Ectodermal cell (in vitro differentiated cells): Measurements from ENCODE around the gene MTHFS.
"Not testable (repeated sequence)": the region's sequence is repeated elsewhere in the genome, so short reads cannot be mapped to it uniquely, and the experiment has no call there.

Source experiments
- H3K27ac ChIP-seq: 2 replicates; pipeline ENCODE4 v1.7.0; 2013; ENCODE audit warnings: mild to moderate bottlenecking, low read depth, low read length; ENCODE audit not compliant: insufficient read depth, poor library complexity, severe bottlenecking
- H3K27me3 ChIP-seq: 2 replicates; pipeline ENCODE4 v1.7.0; 2013; ENCODE audit warnings: mild to moderate bottlenecking, low read length; ENCODE audit not compliant: insufficient read depth, control insufficient read depth, poor library complexity, severe bottlenecking
- H3K36me3 ChIP-seq: one replicate; pipeline ENCODE4 v1.7.0; 2013; ENCODE audit warnings: low read length; ENCODE audit not compliant: control insufficient read depth, insufficient read depth
- H3K4me1 ChIP-seq: one replicate; pipeline ENCODE4 v1.7.0; 2013; ENCODE audit warnings: low read length; ENCODE audit not compliant: control insufficient read depth, insufficient read depth
- H3K4me3 ChIP-seq: 2 replicates; pipeline ENCODE4 v1.7.0; 2013; ENCODE audit warnings: low read depth, low read length, control low read depth; ENCODE audit not compliant: insufficient read depth
- H3K9me3 ChIP-seq: 2 replicates; pipeline ENCODE4 v1.7.0; 2013; ENCODE audit warnings: mild to moderate bottlenecking, low read length, moderate library complexity; ENCODE audit not compliant: control insufficient read depth
- WGBS, 2 experiments: methylation state at CpG; one replicate each; pipeline ENCODE4 v1.1.7; 2013; ENCODE audit warnings: missing lambda C conversion rate in 2 of 2; 5-methylcytosine and 5-hydroxymethylcytosine counted together

The MTHFS gene

GRCh38 chr15:79898786-79899185 lies 2.0 kb upstream of the MTHFS start:
- not testable (repeated sequence) for H3K9me3 ChIP-seq, H3K4me3 ChIP-seq, H3K27ac ChIP-seq, H3K4me1 ChIP-seq, H3K27me3 ChIP-seq, H3K36me3 ChIP-seq
- WGBS, 2 experiments = 95% methylated on average over 3 of the region's 3 CpGs

GRCh38 chr15:79898369-79898768 lies 1.6 kb upstream of the MTHFS start:
- Histone ChIP-seq H3K4me3 (no peak overlapping the region), H3K4me1 (peaks cover 5% of the 10 kb centered on the region), H3K27ac (no peak overlapping the region), H3K27me3 (no peaks in the 10 kb centered on the region), H3K36me3 (no peaks in the 10 kb centered on the region), H3K9me3 (no peaks in the 10 kb centered on the region)
- 94 to 97% methylated on average over 4 of the region's 4 CpGs for WGBS, 2 experiments

GRCh38 chr15:79897701-79898113 lies 893 bp upstream of the MTHFS start:
- 89 to 93% methylated on average over 6 of the region's 6 CpGs for WGBS, 2 experiments
- H3K27ac ChIP-seq = no peak overlapping the region

GRCh38 chr15:79897380-79897678 lies 515 bp upstream of the MTHFS start:
- no peaks in the 10 kb centered on the region for H3K27me3 ChIP-seq
- H3K36me3 ChIP-seq = no peaks in the 10 kb centered on the region
- H3K9me3 ChIP-seq = no peaks in the 10 kb centered on the region
- peaks cover 5% of the 10 kb centered on the region for H3K4me1 ChIP-seq
- peak overlapping the region; percentile 82 for H3K27ac ChIP-seq
- WGBS, 2 experiments = 46 to 49% methylated on average over 8 of the region's 8 CpGs
- peak overlapping the region; percentile 73 for H3K4me3 ChIP-seq

More at GRCh38 chr15:79897701-79898113, 893 bp upstream of the MTHFS start:
- peaks cover 5% of the 10 kb centered on the region for H3K4me1 ChIP-seq
- H3K4me3 ChIP-seq = peak overlapping the region; percentile 73
- H3K9me3 ChIP-seq = no peaks in the 10 kb centered on the region
- no peaks in the 10 kb centered on the region for H3K27me3 ChIP-seq
- no peaks in the 10 kb centered on the region for H3K36me3 ChIP-seq

- Histone ChIP-seq H3K36me3 (no peaks in the 10 kb centered on the region), H3K27me3 (no peaks in the 10 kb centered on the region), H3K27ac (peak overlapping the region; percentile 82), H3K4me3 (peak overlapping the region; percentile 73), H3K9me3 (no peaks in the 10 kb centered on the region), H3K4me1 (peaks cover 5% of the 10 kb centered on the region)
- 16% methylated on average over 10 of the region's 10 CpGs for WGBS, 2 experiments
These were observed 632 bp downstream of the MTHFS start for GRCh38 chr15:79896131-79896633.

- Histone ChIP-seq H3K4me3 (no peak overlapping the region), H3K4me1 (no peaks in the 10 kb centered on the region), H3K27ac (no peak overlapping the region), H3K36me3 (no peaks in the 10 kb centered on the region), H3K9me3 (no peaks in the 10 kb centered on the region), H3K27me3 (no peaks in the 10 kb centered on the region)
- 96% methylated on average over 9 of the region's 10 CpGs for WGBS, 2 experiments
These were observed 9.5 kb downstream of the MTHFS start for GRCh38 chr15:79887054-79887930.

- Histone ChIP-seq H3K27me3 (no peaks in the 10 kb centered on the region), H3K4me3 (no peak overlapping the region), H3K36me3 (no peaks in the 10 kb centered on the region), H3K4me1 (no peaks in the 10 kb centered on the region), H3K9me3 (no peaks in the 10 kb centered on the region), H3K27ac (no peak overlapping the region)
- WGBS, 2 experiments = 96 to 100% methylated on average over 1 to 3 of the region's 3 CpGs
These were observed 10.7 kb downstream of the MTHFS start for GRCh38 chr15:79886124-79886523.

- Histone ChIP-seq H3K36me3 (no peaks in the 10 kb centered on the region), H3K27ac (no peak overlapping the region)
- 97 to 100% methylated on average over 2 of the region's 2 CpGs for whole genome bisulfite sequencing, 2 experiments
These were observed 12.6 kb downstream of the MTHFS start for GRCh38 chr15:79884204-79884596.

GRCh38 chr15:79883579-79884203 lies 13.1 kb downstream of the MTHFS start:
- WGBS, 2 experiments = 86 to 100% methylated on average over 1 of the region's 1 CpG
- no peaks in the 10 kb centered on the region for H3K27me3 ChIP-seq
- H3K9me3 ChIP-seq = no peaks in the 10 kb centered on the region
- no peak overlapping the region for H3K27ac ChIP-seq
- H3K36me3 ChIP-seq = no peaks in the 10 kb centered on the region
- no peaks in the 10 kb centered on the region for H3K4me1 ChIP-seq
- H3K4me3 ChIP-seq = no peak overlapping the region

More at GRCh38 chr15:79884204-79884596, 12.6 kb downstream of the MTHFS start:
- H3K9me3 ChIP-seq = no peaks in the 10 kb centered on the region
- H3K27me3 ChIP-seq = no peaks in the 10 kb centered on the region
- H3K4me3 ChIP-seq = no peak overlapping the region
- no peaks in the 10 kb centered on the region for H3K4me1 ChIP-seq

- no peaks in the 10 kb centered on the region for H3K27me3 ChIP-seq
- peaks cover 4% of the 10 kb centered on the region for H3K36me3 ChIP-seq
- H3K9me3 ChIP-seq = no peaks in the 10 kb centered on the region
- no peak overlapping the region for H3K4me3 ChIP-seq
- H3K27ac ChIP-seq = no peak overlapping the region
- 91 to 93% methylated on average over 3 of the region's 3 CpGs for WGBS, 2 experiments
- no peaks in the 10 kb centered on the region for H3K4me1 ChIP-seq
These were observed 15.1 kb downstream of the MTHFS start for GRCh38 chr15:79881668-79882067.
